Neural crest cell (in vitro differentiated cells): ENCODE data around the gene PIBF1. TPM values are rescaled to one million over a fixed set of nuclear protein-coding genes. Genes with fewer than 3 reads are reported as not detected.

Experiments
- DNase-seq: peaks from one replicate; pipeline ENCODE4 v3.0.0; 2021; ENCODE audit warnings: low read depth, mixed read lengths, low spot score
- H3K27ac Mint-ChIP-seq: one replicate; pipeline ENCODE4 v1.8.0; 2021; ENCODE audit warnings: mild to moderate bottlenecking, mixed read lengths; ENCODE audit not compliant: unreplicated experiment
- H3K27me3 Mint-ChIP-seq: 2 replicates; pipeline ENCODE4 v1.8.0; 2021; ENCODE audit warnings: low read depth, mild to moderate bottlenecking, mixed read lengths
- H3K36me3 Mint-ChIP-seq: 2 replicates; pipeline ENCODE4 v1.8.0; 2021; ENCODE audit warnings: low read depth, mild to moderate bottlenecking, mixed read lengths
- H3K4me1 Mint-ChIP-seq: 2 replicates; pipeline ENCODE4 v1.8.0; 2021; ENCODE audit warnings: mixed read lengths
- H3K4me3 Mint-ChIP-seq: one replicate; pipeline ENCODE4 v1.8.0; 2021; ENCODE audit warnings: mild to moderate bottlenecking, mixed read lengths
- H3K9me3 Mint-ChIP-seq: 2 replicates; pipeline ENCODE4 v1.8.0; 2021; ENCODE audit warnings: mixed read lengths
- total RNA-seq: library from RNA; stranded (reverse); gene quantifications from 2 replicates; pipeline ENCODE4 v1.2.1, GENCODE V29; 2021
- TF ChIP-seq, protein P1 (sequence below): fragments of 200-600 bp; sonication (generic); conservative IDR thresholded peaks from 2 replicates; pipeline ENCODE4 v1.5.0; 2021; ENCODE audit warnings: antibody characterized with exemption, mild to moderate bottlenecking

The PIBF1 gene
- total RNA-seq, 1 donor from 2014 or later, result 21.5 TPM

DNA sequence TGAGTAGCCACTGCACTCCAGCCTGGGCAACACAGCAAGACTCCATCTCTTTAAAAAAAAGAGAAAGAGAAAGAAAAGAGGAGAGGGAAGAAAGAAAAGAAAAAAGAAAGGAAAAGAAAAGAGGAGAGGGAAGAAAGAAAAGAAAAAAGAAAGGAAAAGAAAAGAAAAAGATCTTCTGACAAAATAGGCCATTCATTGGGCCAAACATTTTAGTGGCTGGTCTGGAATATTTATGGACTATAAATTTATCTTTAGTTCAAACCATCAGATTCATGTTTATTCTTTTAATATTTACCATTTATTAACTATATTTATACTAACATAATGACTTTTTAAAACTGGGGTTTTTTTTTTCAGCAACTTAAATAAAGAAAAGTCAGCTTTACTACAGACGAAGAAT, 191.3 kb downstream of the PIBF1 start:
- Mint-ChIP-seq H3K27ac (no peak overlapping the region), H3K4me1 (no peaks in the 10 kb centered on the region), H3K27me3 (no peaks in the 10 kb centered on the region), H3K36me3 (peaks cover 6% of the 10 kb centered on the region), H3K9me3 (no peaks in the 10 kb centered on the region), H3K4me3 (no peak overlapping the region)
- TF ChIP-seq, protein P1, sequence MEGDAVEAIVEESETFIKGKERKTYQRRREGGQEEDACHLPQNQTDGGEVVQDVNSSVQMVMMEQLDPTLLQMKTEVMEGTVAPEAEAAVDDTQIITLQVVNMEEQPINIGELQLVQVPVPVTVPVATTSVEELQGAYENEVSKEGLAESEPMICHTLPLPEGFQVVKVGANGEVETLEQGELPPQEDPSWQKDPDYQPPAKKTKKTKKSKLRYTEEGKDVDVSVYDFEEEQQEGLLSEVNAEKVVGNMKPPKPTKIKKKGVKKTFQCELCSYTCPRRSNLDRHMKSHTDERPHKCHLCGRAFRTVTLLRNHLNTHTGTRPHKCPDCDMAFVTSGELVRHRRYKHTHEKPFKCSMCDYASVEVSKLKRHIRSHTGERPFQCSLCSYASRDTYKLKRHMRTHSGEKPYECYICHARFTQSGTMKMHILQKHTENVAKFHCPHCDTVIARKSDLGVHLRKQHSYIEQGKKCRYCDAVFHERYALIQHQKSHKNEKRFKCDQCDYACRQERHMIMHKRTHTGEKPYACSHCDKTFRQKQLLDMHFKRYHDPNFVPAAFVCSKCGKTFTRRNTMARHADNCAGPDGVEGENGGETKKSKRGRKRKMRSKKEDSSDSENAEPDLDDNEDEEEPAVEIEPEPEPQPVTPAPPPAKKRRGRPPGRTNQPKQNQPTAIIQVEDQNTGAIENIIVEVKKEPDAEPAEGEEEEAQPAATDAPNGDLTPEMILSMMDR, result no peak
- DNase-seq, result no peak

DNA sequence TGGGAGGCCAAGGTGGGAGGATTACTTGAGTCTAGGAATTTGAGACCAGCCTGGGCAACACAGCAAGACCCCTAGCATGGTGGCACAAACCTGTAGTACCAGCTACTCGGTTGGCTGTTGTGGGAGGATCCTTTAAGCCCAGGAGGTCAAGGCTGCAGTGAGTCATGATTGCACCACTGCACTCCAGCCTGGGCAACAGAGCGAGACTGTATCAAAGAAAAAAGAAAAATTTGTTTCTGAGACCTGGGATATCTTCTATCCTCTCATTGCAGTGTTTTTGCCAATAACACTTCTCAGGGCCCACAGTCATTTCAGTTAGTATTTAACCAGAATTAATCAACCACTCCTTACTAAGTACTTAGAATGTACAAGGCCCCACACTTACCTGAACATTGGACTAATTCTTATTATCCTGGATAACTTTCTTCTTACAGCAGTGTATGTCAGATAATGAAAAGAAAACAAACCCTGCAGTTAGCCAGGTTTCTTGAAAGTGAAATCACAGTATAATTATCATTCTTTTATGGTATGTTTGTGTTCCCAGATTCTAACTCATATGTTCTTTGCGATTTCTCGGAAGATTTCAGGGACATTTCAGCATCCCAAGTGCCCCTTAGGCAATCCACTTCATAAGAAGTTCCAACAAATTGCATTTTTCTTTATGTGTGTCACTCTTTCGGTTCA, 201.3 kb downstream of the PIBF1 start:
- H3K4me3 Mint-ChIP-seq, result no peak overlapping the region
- TF ChIP-seq, protein P1, result no peak
- H3K4me1 Mint-ChIP-seq, result no peaks in the 10 kb centered on the region
- no peak for DNase-seq
- H3K9me3 Mint-ChIP-seq, result peaks cover 2% of the 10 kb centered on the region
- peaks cover 3% of the 10 kb centered on the region for H3K36me3 Mint-ChIP-seq
- no peak overlapping the region for H3K27ac Mint-ChIP-seq
- H3K27me3 Mint-ChIP-seq, result no peaks in the 10 kb centered on the region

DNA sequence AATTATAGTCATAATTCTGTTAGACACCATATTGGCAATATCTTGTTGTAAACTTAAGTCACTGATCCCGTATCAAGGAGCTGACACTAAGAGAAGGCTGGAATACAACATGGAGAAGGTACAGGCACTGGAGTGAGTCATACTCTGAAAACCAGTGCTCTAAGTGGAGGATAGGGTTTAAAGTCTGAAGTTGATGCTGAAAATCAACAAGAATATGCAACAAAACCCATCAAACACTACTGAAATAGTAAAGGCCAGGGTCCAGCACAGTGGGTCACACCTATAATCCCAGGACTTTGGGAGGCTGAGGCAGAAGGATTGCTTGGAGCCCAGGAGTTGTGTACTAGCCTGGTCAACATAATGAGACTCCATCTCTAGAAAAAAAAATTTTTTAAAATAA, 203.7 kb downstream of the PIBF1 start:
- no peaks in the 10 kb centered on the region for H3K27me3 Mint-ChIP-seq
- H3K4me3 Mint-ChIP-seq, result no peak overlapping the region
- peaks cover 2% of the 10 kb centered on the region for H3K9me3 Mint-ChIP-seq
- peaks cover 3% of the 10 kb centered on the region for H3K36me3 Mint-ChIP-seq
- TF ChIP-seq, protein P1, result no peak
- H3K4me1 Mint-ChIP-seq, result no peaks in the 10 kb centered on the region
- H3K27ac Mint-ChIP-seq, result no peak overlapping the region
- no peak for DNase-seq

DNA sequence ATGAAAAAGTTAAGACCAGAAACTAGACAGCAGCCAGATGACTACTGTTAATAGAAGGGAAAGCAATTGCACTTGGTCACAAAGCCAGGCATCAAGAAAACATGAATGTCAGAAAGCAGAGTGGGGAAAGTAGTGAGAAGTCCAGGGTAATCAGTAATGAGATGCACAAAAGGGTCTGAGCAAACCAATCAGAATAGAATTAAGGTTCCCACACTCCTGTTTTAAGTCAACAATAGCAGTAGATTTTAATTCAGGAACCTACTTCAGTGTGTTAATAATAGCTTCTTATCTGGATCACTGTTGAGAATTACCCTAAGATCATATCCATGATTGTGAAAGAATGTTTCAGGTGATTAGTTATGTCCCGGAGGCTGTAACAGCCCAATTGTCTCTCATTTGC, 204.3 kb downstream of the PIBF1 start:
- H3K27ac Mint-ChIP-seq, result no peak overlapping the region
- H3K9me3 Mint-ChIP-seq, result peaks cover 4% of the 10 kb centered on the region
- no peaks in the 10 kb centered on the region for H3K4me1 Mint-ChIP-seq
- H3K27me3 Mint-ChIP-seq, result no peaks in the 10 kb centered on the region
- peaks cover 5% of the 10 kb centered on the region for H3K36me3 Mint-ChIP-seq
- DNase-seq, result no peak
- no peak overlapping the region for H3K4me3 Mint-ChIP-seq
- TF ChIP-seq, protein P1, result no peak

DNA sequence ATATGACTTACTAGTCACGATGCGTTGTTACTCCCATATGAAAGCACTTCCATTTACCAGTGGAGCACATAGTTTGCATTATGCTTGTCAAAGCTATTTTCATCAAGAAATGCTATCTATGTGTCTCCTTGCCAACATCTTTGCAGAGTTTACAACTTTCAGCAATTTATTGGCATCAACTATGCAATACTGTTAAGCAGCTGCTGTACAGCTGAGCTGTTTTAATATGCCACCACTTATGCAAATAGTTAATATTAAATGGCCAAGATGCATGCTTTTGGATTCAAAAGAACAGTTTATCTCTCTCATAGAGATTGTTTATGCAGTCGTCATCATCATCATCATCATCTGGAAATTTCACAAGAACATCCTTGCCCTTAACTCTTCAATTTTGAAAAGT, 209.0 kb downstream of the PIBF1 start:
- peaks cover 5% of the 10 kb centered on the region for H3K36me3 Mint-ChIP-seq
- no peak overlapping the region for H3K4me3 Mint-ChIP-seq
- H3K27ac Mint-ChIP-seq, result no peak overlapping the region
- no peaks in the 10 kb centered on the region for H3K27me3 Mint-ChIP-seq
- peaks cover 4% of the 10 kb centered on the region for H3K9me3 Mint-ChIP-seq
- no peaks in the 10 kb centered on the region for H3K4me1 Mint-ChIP-seq
- TF ChIP-seq, protein P1, result no peak
- no peak for DNase-seq
